Epidermal melanocyte (primary cell): ENCODE results near the gene SLC22A23.

Source experiments
- DNase-seq: peaks from one replicate; pipeline ENCODE4 v3.0.0; 2011; ENCODE audit warnings: low spot score; ENCODE audit not compliant: insufficient read length

Gene SLC22A23

DNA sequence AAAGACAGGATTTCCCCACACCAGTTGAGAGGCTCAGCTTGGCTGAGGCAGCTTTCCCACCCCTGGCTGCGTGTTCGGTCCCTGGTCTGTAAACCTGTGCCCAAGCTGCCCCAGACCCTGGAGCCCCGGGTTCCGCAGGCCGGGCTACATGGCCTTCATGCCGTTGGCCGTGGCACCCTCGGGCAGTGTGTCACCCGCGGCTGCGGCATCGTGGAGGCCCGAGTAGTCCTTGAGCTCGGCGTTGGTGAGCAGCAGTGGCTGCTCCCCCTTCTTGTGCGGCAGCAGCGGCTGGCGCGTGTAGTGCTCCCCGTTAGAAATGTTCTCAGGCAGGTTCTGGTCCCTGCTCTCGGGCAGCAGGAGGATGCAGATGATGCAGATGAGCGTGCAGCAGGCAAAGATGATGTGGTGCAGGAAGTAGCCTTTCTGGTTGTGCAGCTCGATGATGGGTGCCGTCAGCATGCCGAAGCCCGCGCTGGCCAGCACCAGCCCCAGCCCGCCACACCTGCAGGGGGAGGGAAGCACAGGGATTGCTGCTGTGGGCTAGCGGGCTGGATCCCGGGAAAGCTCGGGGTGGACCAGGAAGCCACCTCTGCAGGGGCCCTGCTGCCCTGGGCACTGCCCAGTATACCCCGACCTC, 183.8 kb downstream of the SLC22A23 start:
- no peak for DNase-seq

DNA sequence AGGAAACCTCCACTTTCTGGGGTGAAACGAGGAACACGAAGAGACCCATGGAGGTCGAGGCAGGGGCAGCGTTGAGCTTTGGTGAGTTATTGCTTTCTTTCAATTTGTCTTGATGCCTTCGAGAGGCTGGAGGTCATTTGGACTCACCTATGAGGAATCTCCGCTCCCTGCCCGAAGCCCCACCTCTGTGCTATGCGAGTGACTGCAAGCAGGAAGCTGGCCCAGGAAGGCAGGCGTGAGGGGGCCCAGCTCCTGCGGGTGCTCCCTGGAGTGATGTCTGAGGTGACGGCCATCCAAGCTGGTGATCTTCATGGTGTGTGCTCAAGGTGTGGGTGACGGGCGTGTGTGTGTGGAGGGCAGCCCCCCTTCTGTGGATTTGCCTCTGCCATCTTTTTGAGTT, 185.1 kb downstream of the SLC22A23 start:
- DNase-seq, result no peak

GRCh38 chr6:3270258-3270657, 186.6 kb downstream of the SLC22A23 start:
- no peak for DNase-seq

DNA sequence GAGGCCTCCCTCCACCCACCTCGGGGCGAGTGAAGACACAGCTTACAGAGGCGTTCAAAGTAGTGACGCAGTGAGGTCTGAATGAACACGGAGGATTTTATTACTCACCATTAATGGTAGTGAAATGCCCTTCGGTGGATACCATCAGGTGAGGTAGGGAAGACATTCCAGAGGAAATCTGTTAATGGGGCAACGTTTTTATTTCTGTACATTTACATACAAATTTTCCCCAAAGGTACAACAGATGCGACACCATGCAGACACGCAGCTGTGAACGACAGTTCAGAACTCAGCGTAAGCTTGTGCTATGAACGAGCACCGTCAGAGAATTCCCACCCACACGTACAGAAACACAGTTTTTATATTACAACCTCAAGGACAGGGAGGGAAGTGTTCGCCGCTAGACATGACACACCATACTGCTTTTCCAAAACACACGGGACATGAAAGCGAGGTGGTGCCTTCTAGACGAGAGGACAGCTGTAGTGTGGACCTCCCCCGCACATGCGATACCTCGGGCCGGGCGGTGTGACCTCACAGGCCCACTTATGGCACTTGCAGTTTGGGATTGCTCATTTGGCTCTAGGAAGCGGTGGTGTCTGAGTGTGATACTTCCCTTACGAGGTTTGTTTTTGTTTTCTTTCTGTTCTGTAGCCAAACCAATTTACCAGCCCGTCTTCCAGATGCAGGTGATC, 187.4 kb downstream of the SLC22A23 start:
- no peak for DNase-seq

DNA sequence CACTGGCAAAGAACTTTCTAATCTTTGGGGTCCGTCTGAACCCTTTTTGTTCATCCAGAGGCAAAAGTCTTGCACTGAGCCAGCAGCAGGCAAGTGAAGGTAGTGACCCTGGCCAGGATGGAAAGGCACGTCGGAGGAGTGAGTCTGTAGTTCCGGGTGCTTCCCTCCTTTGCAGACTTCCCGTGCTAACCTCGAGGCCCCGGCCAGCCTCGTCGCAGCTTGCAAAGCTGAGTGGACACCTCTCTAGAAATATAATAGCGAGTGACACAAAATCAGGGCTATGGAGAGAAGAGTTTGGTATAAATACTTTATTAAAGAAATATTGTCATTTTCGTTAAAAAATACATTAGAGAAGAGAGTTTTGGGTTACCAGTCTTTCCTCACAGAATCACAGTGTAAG, 188.2 kb downstream of the SLC22A23 start:
- DNase-seq, result no peak

DNA sequence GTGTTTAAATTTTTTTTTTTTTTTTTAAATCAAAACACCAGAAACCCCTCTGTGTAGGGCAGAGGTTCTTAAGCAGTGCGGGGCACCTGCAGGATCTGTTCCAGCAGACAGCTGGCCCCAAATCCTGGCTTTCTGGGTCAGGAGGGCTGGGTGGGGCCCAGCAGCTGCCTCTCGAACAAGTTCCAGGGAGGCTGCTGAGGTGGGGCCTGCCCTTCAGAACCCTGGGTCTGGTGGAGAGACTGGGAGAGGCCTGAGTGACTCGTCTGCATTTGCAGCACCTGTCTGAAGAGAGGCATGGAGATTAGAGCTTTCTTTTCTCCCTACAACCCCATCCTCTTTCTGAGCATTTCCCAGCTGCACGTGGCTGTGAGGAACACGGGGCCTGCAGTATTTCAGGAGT, 189.7 kb downstream of the SLC22A23 start:
- DNase-seq, result no peak

- no peak for DNase-seq
Measured at GRCh38 chr6:3266170-3266569, 190.7 kb downstream of the SLC22A23 start.

- DNase-seq, result no peak
Measured at GRCh38 chr6:3265671-3266070, 191.2 kb downstream of the SLC22A23 start.

DNA sequence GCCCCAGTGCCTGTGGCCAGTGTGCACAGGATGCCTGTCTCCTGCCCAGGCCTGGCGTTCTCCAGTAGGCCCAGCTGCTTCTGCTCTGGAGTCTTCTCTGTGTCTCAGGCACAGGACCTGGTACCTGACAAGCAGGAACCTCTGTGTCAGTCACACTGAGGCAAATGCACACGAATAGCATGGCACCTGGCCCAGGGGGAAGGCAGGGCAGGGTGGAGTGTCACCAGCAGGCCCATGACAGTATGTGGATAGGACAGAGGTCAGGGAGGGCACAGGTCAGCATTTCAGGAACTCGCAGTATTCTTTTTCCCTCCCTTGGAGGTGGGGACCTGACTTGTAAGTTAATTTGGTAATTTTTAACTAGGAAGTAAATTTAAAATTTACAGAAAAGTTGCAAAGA, 192.5 kb downstream of the SLC22A23 start:
- DNase-seq, result no peak

DNA sequence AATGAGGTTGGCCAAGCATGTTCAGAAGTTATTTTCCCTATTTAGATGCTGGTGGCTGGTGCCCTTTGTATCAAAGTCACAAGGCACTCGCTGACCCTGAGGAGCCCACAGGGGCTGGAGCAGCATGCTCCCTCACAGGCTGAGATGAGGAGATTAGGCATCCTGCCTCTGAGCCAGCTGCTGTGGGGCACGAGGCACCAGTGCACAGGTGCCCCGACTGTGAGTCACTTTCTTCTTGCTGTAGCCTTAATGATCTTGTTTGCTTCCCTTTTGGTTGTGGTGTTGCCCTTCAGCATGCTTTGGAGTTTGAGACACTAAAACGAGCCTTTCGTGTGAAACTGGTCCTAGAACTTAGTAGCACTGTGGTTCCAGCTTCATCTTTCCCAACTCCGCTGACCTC, 193.8 kb downstream of the SLC22A23 start:
- DNase-seq, result no peak

DNA sequence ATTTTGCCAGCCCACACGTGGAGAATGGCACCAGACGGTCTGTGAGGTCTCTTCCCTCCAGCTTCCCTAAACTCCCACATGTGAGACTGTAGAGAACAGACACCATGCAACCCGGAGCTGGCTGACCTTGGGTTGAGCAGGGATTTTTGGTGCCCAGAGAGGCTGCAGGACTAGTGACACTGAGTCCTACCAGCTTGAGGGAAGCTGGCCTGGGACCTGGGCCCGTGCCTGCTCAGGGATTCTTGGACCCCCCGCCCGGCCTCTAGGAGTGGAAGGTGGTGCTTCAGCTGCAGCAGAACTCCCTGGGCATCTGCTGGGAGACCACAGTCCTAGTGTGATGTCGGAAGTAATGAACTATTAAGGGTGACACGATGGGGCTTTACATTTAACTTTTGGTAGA, 194.9 kb downstream of the SLC22A23 start:
- DNase-seq, result no peak

GRCh38 chr6:3261518-3261820, 195.4 kb downstream of the SLC22A23 start:
- DNase-seq, result no peak

- no peak for DNase-seq
Measured at GRCh38 chr6:3260772-3261517, 195.9 kb downstream of the SLC22A23 start.

DNA sequence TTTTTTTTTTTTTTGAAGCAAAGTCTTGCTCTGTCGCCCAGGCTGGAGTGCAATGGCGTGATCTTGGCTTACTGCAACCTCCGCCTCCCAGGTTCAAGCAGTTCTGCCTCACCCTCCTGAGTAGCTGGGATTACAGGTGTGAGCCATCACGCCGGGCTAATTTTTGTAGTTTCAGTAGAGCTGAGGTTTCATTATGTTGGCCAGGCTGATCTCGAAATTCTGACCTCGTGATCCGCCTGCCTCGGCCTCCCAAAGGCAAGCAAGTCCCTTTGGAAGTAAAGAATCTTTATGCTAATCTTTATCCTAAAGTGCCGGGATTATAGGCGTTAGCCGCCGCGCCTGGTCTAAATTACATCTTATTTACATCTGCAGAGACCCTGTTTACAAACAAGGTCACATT, 196.6 kb downstream of the SLC22A23 start:
- no peak for DNase-seq

- DNase-seq, result no peak
Measured at GRCh38 chr6:3259491-3259958, 197.3 kb downstream of the SLC22A23 start.

- peak; percentile 97 for DNase-seq
Measured at GRCh38 chr6:3258720-3259490, 197.9 kb downstream of the SLC22A23 start, which contains the start of gene PSMG4. Gene PSMG4 (plus strand): TSS chr6:3258947. CDS start chr6:3259023, 76 bp downstream.

- DNase-seq, result no peak
Measured at GRCh38 chr6:3258201-3258600, 198.6 kb downstream of the SLC22A23 start.

DNA sequence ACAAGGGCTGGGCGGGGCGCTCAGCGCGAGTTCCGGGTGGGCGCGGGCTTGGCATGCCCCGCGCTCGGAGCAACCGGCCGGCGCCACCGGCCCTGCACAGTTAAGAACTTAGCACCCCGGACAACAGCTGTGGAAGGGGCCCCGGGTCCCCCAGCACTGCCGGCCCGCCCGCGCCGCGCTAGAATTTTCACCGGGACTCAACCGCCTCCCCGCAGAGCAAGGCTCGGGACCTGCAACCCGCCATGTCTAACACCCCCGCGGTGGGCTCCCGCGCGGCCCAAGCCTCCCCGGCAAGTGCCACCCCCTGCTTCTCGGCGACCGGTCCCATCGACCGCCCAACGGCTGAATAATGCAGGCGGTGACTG, 203.3 kb downstream of the SLC22A23 start:
- DNase-seq, result no peak

DNA sequence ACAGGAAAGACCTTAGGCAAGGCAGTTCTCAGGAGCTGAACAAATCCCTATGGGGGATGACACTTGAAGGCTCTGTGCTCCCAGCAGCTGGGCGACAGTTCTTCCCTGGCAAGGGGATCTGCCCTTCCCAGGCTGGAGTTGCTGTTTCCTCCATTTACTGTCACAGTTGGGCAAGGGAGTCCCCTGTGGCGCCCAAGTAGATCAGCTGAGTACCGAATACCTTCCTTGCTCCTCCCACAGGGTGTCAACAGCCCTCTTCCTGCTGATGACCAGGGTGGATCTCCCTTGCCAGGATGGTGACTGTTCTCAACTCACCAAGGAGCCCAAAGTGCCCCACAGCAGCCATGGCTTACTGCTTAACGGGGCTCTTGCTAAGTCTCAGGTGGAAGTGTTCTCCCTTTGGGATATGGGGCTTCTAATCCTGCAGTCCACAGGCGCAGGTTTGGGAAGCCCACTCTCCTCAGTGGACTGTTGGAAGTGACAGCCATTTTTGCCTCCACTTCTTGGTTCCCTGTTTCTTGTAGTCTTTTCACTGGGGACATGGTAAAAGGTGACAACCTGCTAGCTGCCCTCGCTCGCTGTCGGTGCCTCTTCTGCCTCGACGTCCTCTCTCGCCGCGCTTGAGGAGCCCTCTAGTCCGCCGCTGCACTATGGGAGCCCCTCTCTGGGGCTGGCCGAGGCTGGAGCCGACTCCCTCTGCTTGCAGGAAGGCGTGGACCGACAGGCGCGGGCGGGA, 203.8 kb downstream of the SLC22A23 start:
- no peak for DNase-seq

- no peak for DNase-seq
Measured at GRCh38 chr6:3252369-3252768, 204.5 kb downstream of the SLC22A23 start.
